Measurements from ENCODE around the gene RFX8. TPM values are rescaled to one million over a fixed set of nuclear protein-coding genes. Genes with fewer than 3 reads are reported as not detected.

The RFX8 gene
- total and polyA plus RNA-seq, 11 donors, result 0.12 to 2.0 (median 0.34) TPM; not detected in 5

DNA sequence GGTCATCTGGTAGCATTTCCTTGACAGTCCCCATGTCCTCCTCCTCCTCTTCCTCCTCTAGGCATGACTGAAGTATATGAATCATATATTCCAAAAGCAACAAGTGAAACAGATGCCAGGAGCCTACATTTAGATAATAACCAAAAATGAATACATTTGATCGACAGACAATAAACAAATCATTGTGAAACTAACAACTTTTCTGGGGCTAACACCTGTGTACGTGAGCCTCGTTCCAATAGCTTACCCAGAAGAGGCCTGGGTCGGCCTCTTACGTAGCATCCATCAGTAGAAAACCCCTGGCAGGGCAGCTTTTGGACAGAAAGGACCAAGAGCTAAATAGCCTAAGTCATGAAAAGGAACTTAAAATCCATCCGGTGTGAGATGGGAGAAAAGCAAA lies 72.3 kb downstream of the RFX8 start:
- TF ChIP-seq, protein P1, sequence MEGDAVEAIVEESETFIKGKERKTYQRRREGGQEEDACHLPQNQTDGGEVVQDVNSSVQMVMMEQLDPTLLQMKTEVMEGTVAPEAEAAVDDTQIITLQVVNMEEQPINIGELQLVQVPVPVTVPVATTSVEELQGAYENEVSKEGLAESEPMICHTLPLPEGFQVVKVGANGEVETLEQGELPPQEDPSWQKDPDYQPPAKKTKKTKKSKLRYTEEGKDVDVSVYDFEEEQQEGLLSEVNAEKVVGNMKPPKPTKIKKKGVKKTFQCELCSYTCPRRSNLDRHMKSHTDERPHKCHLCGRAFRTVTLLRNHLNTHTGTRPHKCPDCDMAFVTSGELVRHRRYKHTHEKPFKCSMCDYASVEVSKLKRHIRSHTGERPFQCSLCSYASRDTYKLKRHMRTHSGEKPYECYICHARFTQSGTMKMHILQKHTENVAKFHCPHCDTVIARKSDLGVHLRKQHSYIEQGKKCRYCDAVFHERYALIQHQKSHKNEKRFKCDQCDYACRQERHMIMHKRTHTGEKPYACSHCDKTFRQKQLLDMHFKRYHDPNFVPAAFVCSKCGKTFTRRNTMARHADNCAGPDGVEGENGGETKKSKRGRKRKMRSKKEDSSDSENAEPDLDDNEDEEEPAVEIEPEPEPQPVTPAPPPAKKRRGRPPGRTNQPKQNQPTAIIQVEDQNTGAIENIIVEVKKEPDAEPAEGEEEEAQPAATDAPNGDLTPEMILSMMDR (IDR thresholded peaks at IDR 0.05), result no peak
- no peak for TF ChIP-seq POLR2A (IDR thresholded peaks at IDR 0.05)
- DNase-seq, result no peak
- Histone ChIP-seq H3K27me3 (no peaks in the 10 kb centered on the region), H3K4me3 (no peak overlapping the region), H3K4me1 (peaks cover 0 to 18% (median 0%) of the 10 kb centered on the region in 12 donors), H3K36me3 (no peaks in the 10 kb centered on the region), H3K9me3 (no peaks in the 10 kb centered on the region), H3K27ac (no peak overlapping the region)
- WGBS, 4 donors, result 92 to 97% (median 96%) methylated on average over 6 of the region's 6 CpGs
- intact Hi-C loops (cut with DNase I), result no loop called here
- ATAC-seq, result no peak

DNA sequence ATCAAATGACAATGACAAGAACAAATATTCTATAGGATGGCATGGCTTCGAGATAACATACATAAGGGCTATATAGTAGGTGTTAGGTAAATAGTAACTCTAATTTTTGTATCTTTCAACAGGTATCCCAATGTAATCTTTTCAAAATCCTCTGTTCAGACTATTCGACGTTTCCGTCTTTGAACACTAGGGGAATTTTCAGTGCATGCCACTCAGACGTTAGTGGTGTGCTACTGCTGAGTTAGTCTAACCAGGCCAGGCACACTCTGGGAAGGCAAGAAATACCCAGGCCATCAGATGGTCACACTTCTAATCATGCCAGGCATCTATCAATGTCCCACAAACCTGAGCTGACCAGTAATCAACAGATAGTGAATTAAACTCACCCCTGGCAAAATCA lies 73.0 kb downstream of the RFX8 start:
- peaks cover 0 to 18% (median 0%) of the 10 kb centered on the region in 12 donors for H3K4me1 ChIP-seq
- no peak for ATAC-seq
- no peak overlapping the region for H3K27ac ChIP-seq
- no peak overlapping the region for H3K4me3 ChIP-seq
- H3K9me3 ChIP-seq, result no peaks in the 10 kb centered on the region
- intact Hi-C loops (cut with DNase I), result no loop called here
- 78 to 88% (median 84%) methylated on average over 5 of the region's 5 CpGs for WGBS, 4 donors
- no peaks in the 10 kb centered on the region for H3K36me3 ChIP-seq
- no peaks in the 10 kb centered on the region for H3K27me3 ChIP-seq
- DNase-seq, result no peak
- TF ChIP-seq, protein P1 (IDR thresholded peaks at IDR 0.05), result no peak
- no peak for TF ChIP-seq POLR2A (IDR thresholded peaks at IDR 0.05)

GRCh38 chr2:101401326-101401665 lies 73.6 kb downstream of the RFX8 start:
- intact Hi-C loops (cut with DNase I), result no loop called here
- no peaks in the 10 kb centered on the region for H3K36me3 ChIP-seq
- H3K27me3 ChIP-seq, result no peaks in the 10 kb centered on the region
- peaks cover 0 to 18% (median 0%) of the 10 kb centered on the region in 12 donors for H3K4me1 ChIP-seq
- H3K27ac ChIP-seq, result no peak overlapping the region
- WGBS, 4 donors, result 81 to 89% (median 86%) methylated on average over 8 of the region's 8 CpGs
- H3K9me3 ChIP-seq, result no peaks in the 10 kb centered on the region
- ATAC-seq (no peak), DNase-seq (no peak)
- H3K4me3 ChIP-seq, result no peak overlapping the region
- no peak for TF ChIP-seq POLR2A (IDR thresholded peaks at IDR 0.05)
- TF ChIP-seq, protein P1 (IDR thresholded peaks at IDR 0.05), result no peak

- Histone ChIP-seq H3K27me3 (no peaks in the 10 kb centered on the region), H3K4me1 (peaks cover 0 to 12% (median 0%) of the 10 kb centered on the region in 12 donors), H3K36me3 (no peaks in the 10 kb centered on the region), H3K9me3 (no peaks in the 10 kb centered on the region), H3K27ac (no peak overlapping the region), H3K4me3 (no peak overlapping the region)
- TF ChIP-seq, protein P1 (IDR thresholded peaks at IDR 0.05), result no peak
- TF ChIP-seq POLR2A (IDR thresholded peaks at IDR 0.05), result no peak
- ATAC-seq (no peak), DNase-seq (no peak)
- intact Hi-C loops (cut with DNase I), result no loop called here
- 68 to 77% (median 74%) methylated on average over 18 of the region's 18 CpGs for WGBS, 4 donors
Measured at GRCh38 chr2:101400506-101401325, 74.2 kb downstream of the RFX8 start.
